WERI-Rb-1 (cell line): ENCODE data around the gene DZANK1.

ENCODE experiments used
- DNase-seq: peaks from one replicate; pipeline ENCODE4 v3.0.0-alpha.2; 2020
- H3K27ac ChIP-seq: fragments of 250-450 bp; sonication (Bioruptor Pico); 2 replicates; pipeline ENCODE4 v1.5.1; 2020; ENCODE audit warnings: mild to moderate bottlenecking, moderate library complexity
- H3K27me3 ChIP-seq: fragments of 250-450 bp; sonication (Bioruptor Pico); 2 replicates; pipeline ENCODE4 v1.5.1; 2021; ENCODE audit warnings: mild to moderate bottlenecking, low read depth, moderate library complexity; ENCODE audit not compliant: insufficient read depth, severe bottlenecking
- H3K36me3 ChIP-seq: fragments of 250-450 bp; sonication (Bioruptor Pico); 2 replicates; pipeline ENCODE4 v1.5.1; 2020; ENCODE audit warnings: mild to moderate bottlenecking, moderate library complexity
- H3K4me3 ChIP-seq: 2 replicates; pipeline ENCODE4 v1.5.1; 2011; ENCODE audit warnings: low read depth, mild to moderate bottlenecking, control low read depth, low read length
- H3K9me3 ChIP-seq: fragments of 250-450 bp; sonication (Bioruptor Pico); 2 replicates; pipeline ENCODE4 v1.5.1; 2021; ENCODE audit warnings: mild to moderate bottlenecking, moderate library complexity; ENCODE audit not compliant: severe bottlenecking
- CTCF ChIP-seq: IDR thresholded peaks from 2 replicates; pipeline ENCODE4 v1.5.1; 2011; ENCODE audit warnings: low read depth, mild to moderate bottlenecking, control low read depth, inconsistent platforms, low read length

DZANK1 gene

GRCh38 chr20:18436847-18437246, 30.0 kb downstream of the DZANK1 start:
- Histone ChIP-seq H3K27ac (no peak overlapping the region), H3K36me3 (no peaks in the 10 kb centered on the region), H3K27me3 (no peaks in the 10 kb centered on the region), H3K4me3 (no peak overlapping the region), H3K9me3 (no peaks in the 10 kb centered on the region)
- no peak for TF ChIP-seq CTCF
- no peak for DNase-seq

GRCh38 chr20:18431206-18431605, 35.6 kb downstream of the DZANK1 start:
- TF ChIP-seq CTCF, result no peak
- H3K9me3 ChIP-seq, result no peaks in the 10 kb centered on the region
- no peak overlapping the region for H3K27ac ChIP-seq
- no peaks in the 10 kb centered on the region for H3K27me3 ChIP-seq
- no peak for DNase-seq
- H3K36me3 ChIP-seq, result no peaks in the 10 kb centered on the region
- H3K4me3 ChIP-seq, result no peak overlapping the region

GRCh38 chr20:18430172-18430826, 36.5 kb downstream of the DZANK1 start:
- Histone ChIP-seq H3K36me3 (no peaks in the 10 kb centered on the region), H3K27ac (no peak overlapping the region), H3K27me3 (no peaks in the 10 kb centered on the region), H3K9me3 (no peaks in the 10 kb centered on the region), H3K4me3 (no peak overlapping the region)
- no peak for TF ChIP-seq CTCF
- no peak for DNase-seq

DNA sequence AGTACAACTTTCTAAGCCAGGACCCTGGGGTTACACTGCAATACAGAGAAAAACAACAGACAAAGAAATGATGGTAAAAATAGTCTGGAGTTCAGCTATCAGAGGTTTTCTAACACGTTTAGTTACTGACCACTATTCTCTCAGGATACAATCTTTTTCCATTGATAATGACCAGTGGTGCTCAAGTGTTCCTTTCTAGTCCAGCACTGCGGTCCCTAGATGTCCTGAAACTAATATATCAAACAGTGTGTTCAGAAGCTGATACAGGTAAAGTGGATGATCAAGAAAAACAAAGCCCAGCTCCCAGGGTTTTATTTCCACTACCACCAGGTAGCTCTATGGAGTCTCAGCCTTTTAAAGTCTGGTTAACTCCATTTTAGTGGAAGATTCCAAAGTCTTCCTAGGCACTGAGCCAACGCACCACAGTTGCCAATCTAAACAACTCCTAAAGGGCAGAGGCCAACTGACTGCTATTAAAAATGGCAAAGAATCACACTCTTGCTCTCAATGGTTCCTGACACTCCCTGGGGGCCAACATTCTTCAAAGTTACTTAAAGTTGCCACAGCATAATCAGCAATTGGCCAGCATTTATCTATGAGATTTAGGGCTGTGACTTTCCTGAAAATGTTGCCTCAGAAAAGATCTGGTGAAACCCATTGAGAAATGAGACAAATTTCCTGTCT, 38.2 kb downstream of the DZANK1 start:
- DNase-seq, result no peak
- H3K27ac ChIP-seq, result no peak overlapping the region
- H3K36me3 ChIP-seq, result no peaks in the 10 kb centered on the region
- no peak for TF ChIP-seq CTCF
- H3K9me3 ChIP-seq, result no peaks in the 10 kb centered on the region
- no peak overlapping the region for H3K4me3 ChIP-seq
- no peaks in the 10 kb centered on the region for H3K27me3 ChIP-seq

GRCh38 chr20:18427214-18427613, 39.6 kb downstream of the DZANK1 start:
- H3K9me3 ChIP-seq, result no peaks in the 10 kb centered on the region
- H3K36me3 ChIP-seq, result no peaks in the 10 kb centered on the region
- no peak for TF ChIP-seq CTCF
- no peak overlapping the region for H3K4me3 ChIP-seq
- H3K27me3 ChIP-seq, result no peaks in the 10 kb centered on the region
- DNase-seq, result no peak
- no peak overlapping the region for H3K27ac ChIP-seq
